ENCODE results near the gene RSRC2. TPM values are rescaled to one million over a fixed set of nuclear protein-coding genes. Genes with fewer than 3 reads are reported as not detected.
A peak's percentile ranks its signal among the peaks of the same experiment; 100 is the strongest.
"Not testable (repeated sequence)": the region's sequence is repeated elsewhere in the genome, so short reads cannot be mapped to it uniquely, and the experiment has no call there.

RSRC2 gene
- total and polyA plus RNA-seq, 2 experiments from 2014 or later: 41.5 to 51.7 TPM

DNA sequence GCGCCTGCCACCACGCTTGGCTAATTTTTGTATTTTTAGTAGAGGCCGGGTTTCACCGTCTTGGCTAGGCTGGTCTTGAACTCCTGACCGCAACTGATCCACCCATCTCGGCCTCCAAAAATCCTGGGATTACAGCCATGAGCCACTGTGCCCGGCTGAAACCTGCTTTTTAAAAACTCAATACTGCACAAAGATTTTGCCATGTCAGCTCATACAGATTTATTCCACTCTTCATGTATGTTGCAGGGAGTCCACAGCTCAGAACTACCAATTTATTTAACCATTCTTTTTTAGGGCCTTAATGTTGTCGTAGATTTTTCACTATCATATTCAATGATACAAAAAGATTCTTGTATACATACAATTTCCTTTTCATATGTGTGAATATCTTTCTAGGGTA is 46.0 kb downstream of the RSRC2 start:
- Histone ChIP-seq H3K27ac (no peak overlapping the region), H2AFZ (no peak overlapping the region), H3K9ac (no peak overlapping the region), H3K4me1 (ENCODE audit: insufficient read depth) (no peaks in the 10 kb centered on the region), H3K9me3 (ENCODE audit: low read depth) (no peaks in the 10 kb centered on the region), H3K79me2 (ENCODE audit: insufficient read depth) (peaks cover 16% of the 10 kb centered on the region), H3K4me2 (ENCODE audit: unreplicated experiment) (no peak overlapping the region), H3K9me2 (ENCODE audit: insufficient read depth) (no peaks in the 10 kb centered on the region), H3F3A (ENCODE audit: insufficient read depth) (peaks cover 13% of the 10 kb centered on the region; the same call in 1 of the 2 replicates), H4K20me1 (ENCODE audit: insufficient read depth) (no peaks in the 10 kb centered on the region), H3K4me3 (no peak overlapping the region), H3K27me3 (replicated peaks; ENCODE audit: insufficient read depth) (no peaks in the 10 kb centered on the region), H3K36me3 (ENCODE audit: low read depth) (peaks cover 74% of the 10 kb centered on the region)
- in situ Hi-C loops (cut with MboI): no loop called here
- no peak for DNase-seq
- 99% methylated on average over 8 of the region's 8 CpGs for WGBS, 2 experiments (ENCODE audit: low coverage in 1 of 2, low lambda C conversion rate in 2 of 2, missing lambda C conversion rate in 2 of 2)
- TF ChIP-seq EZH2phosphoT487 (IDR thresholded peaks at IDR 0.05; ENCODE audit: insufficient read depth, low read depth) (no peak), EZH2 (IDR thresholded peaks at IDR 0.05; ENCODE audit: insufficient read depth, poor library complexity, severe bottlenecking) (no peak)

DNA sequence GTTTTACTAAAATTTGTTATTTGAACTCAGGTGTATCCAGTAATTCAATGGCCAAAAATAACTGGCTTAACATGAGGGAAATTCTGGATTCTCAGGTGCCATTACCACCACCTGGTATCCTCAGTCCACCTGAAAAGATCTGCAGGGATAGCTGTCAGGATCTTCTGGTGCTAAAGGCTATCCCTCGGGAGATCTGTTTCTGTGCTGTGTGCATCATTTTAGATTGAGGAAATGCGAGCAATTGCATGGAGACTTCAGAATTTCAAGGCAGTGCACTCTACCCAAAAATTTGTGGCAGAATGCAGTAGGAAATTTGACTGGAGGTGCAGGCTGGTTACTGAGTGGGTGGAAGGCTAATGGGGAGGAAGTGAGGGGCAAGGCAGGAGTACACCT is 52.4 kb downstream of the RSRC2 start:
- no peaks in the 10 kb centered on the region for H3K9me3 ChIP-seq (ENCODE audit: low read depth)
- no peak for DNase-seq
- H3K9me2 ChIP-seq (ENCODE audit: insufficient read depth): no peaks in the 10 kb centered on the region
- no peaks in the 10 kb centered on the region for H4K20me1 ChIP-seq (ENCODE audit: insufficient read depth)
- no peak overlapping the region for H2AFZ ChIP-seq
- WGBS, 2 experiments (ENCODE audit: low coverage in 1 of 2, low lambda C conversion rate in 2 of 2, missing lambda C conversion rate in 2 of 2): 96 to 100% methylated on average over 2 of the region's 2 CpGs
- peaks cover 10% of the 10 kb centered on the region for H3K4me1 ChIP-seq (ENCODE audit: insufficient read depth)
- H3K4me3 ChIP-seq: no peak overlapping the region
- H3F3A ChIP-seq (ENCODE audit: insufficient read depth): peaks cover 26% of the 10 kb centered on the region
- no peak for TF ChIP-seq EZH2phosphoT487 (IDR thresholded peaks at IDR 0.05; ENCODE audit: insufficient read depth, low read depth)
- no peak for TF ChIP-seq EZH2 (IDR thresholded peaks at IDR 0.05; ENCODE audit: insufficient read depth, poor library complexity, severe bottlenecking)
- in situ Hi-C loops (cut with MboI): no loop called here
- no peaks in the 10 kb centered on the region for H3K27me3 ChIP-seq (replicated peaks; ENCODE audit: insufficient read depth)
- H3K4me2 ChIP-seq (ENCODE audit: unreplicated experiment): no peak overlapping the region
- peaks cover 4% of the 10 kb centered on the region; the same call in 1 of the 2 replicates for H3K79me2 ChIP-seq (ENCODE audit: insufficient read depth)
- no peak overlapping the region for H3K9ac ChIP-seq
- peaks cover 39% of the 10 kb centered on the region for H3K36me3 ChIP-seq (ENCODE audit: low read depth)
- H3K27ac ChIP-seq: no peak overlapping the region

DNA sequence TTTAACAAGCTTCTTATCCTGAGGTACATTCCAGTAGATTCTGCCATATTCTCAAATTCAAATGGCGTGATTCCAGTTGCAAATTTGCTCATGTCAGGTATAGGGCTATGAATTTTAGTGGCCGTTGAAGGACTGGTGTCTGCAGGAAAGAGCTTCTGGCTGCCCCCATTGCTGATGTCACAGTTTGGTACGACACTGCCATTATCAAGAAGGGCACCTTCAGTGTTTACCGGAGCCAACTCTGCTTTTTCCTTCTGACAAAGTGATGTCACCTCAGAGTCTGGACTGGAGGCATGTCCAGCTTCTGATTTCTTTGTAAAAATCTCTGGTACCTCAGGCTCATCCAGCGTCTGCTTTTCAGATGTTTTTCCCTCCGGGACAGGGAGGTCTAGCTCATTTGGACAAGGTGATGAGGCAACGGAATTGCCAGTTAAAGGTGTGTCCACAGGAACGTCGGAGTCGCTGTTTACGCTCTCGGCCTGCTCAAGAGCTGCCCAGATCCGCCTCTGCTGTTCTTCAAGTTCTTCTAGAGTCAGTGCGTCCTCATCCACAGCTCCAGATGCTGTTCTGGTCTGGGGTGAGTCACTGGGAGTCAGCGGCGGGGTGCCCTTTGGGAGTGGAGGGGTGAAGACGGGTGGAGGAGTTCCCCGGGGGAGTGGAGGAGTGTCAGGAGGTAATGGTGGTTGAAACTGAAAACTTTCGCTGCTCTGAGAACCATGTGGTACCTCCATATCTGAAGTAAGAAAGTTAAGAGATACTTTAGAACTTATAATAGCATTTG is 53.0 kb downstream of the RSRC2 start:
- peaks cover 26% of the 10 kb centered on the region for H3F3A ChIP-seq (ENCODE audit: insufficient read depth)
- H3K4me1 ChIP-seq (ENCODE audit: insufficient read depth): peaks cover 10% of the 10 kb centered on the region
- H3K4me2 ChIP-seq (ENCODE audit: unreplicated experiment): no peak overlapping the region
- H4K20me1 ChIP-seq (ENCODE audit: insufficient read depth): no peaks in the 10 kb centered on the region
- peak; percentile 49 for DNase-seq
- H3K27ac ChIP-seq: no peak overlapping the region
- no peak overlapping the region for H3K4me3 ChIP-seq
- no peaks in the 10 kb centered on the region for H3K27me3 ChIP-seq (replicated peaks; ENCODE audit: insufficient read depth)
- WGBS, 2 experiments (ENCODE audit: low coverage in 1 of 2, low lambda C conversion rate in 2 of 2, missing lambda C conversion rate in 2 of 2): 74 to 79% methylated on average over 19 of the region's 19 CpGs
- H3K36me3 ChIP-seq (ENCODE audit: low read depth): peaks cover 35% of the 10 kb centered on the region
- no peaks in the 10 kb centered on the region for H3K9me2 ChIP-seq (ENCODE audit: insufficient read depth)
- TF ChIP-seq EZH2 (IDR thresholded peaks at IDR 0.05; ENCODE audit: insufficient read depth, poor library complexity, severe bottlenecking) (no peak), EZH2phosphoT487 (IDR thresholded peaks at IDR 0.05; ENCODE audit: insufficient read depth, low read depth) (no peak)
- in situ Hi-C loops (cut with MboI): no loop called here
- no peaks in the 10 kb centered on the region for H3K9me3 ChIP-seq (ENCODE audit: low read depth)
- peaks cover 4% of the 10 kb centered on the region; the same call in 1 of the 2 replicates for H3K79me2 ChIP-seq (ENCODE audit: insufficient read depth)
- H3K9ac ChIP-seq: no peak overlapping the region
- no peak overlapping the region for H2AFZ ChIP-seq

DNA sequence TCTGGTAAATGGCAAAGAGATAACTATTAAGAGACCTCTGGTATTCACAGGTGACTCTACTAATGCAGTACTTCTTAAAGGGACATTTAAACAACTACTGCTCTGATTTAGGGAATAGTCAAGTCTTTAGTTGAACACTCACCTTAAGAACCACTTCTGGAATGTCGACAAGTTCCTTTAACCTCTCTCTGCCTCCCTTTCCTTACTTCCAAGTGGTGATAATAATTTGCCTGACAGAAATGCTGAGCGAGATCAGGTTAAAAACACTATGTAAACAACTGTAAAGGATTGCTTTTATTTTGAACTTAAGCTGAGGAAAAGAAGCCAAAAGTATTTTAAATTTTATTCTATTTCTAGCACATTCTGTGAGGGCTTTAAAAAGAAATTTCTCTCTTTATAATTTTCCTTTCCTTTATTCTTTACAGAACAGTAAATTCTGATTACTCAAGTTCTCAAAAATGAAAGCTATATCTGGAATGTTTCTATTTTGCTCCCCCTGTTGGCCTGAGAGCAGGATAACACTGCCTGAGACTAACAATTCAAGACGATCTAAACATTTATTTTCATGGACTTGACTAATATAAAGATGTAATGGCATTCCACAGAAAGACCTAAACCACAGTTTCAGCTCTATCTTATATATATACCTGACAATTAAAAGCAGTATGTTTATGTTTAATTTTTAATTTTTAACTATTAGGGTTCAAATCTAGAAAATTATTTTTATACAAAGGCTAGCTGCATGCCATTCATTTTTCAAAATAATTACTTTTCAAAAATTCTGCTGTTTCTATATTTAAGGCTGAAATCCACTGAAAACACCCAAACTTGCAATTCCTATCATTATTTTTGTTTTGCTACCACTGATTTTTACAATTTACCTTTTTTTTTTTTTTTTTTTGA is 55.2 kb downstream of the RSRC2 start:
- no peak overlapping the region for H3K9ac ChIP-seq
- no peak overlapping the region for H2AFZ ChIP-seq
- peaks cover 24% of the 10 kb centered on the region for H3F3A ChIP-seq (ENCODE audit: insufficient read depth)
- DNase-seq: peak; percentile 82
- H3K4me1 ChIP-seq (ENCODE audit: insufficient read depth): peaks cover 10% of the 10 kb centered on the region
- H3K9me3 ChIP-seq (ENCODE audit: low read depth): no peaks in the 10 kb centered on the region
- H3K4me3 ChIP-seq: peak overlapping the region; percentile 13; the same call in 1 of the 2 replicates
- H3K79me2 ChIP-seq (ENCODE audit: insufficient read depth): peaks cover 4% of the 10 kb centered on the region; the same call in 1 of the 2 replicates
- no peaks in the 10 kb centered on the region for H3K9me2 ChIP-seq (ENCODE audit: insufficient read depth)
- TF ChIP-seq EZH2phosphoT487 (IDR thresholded peaks at IDR 0.05; ENCODE audit: insufficient read depth, low read depth): no peak
- TF ChIP-seq EZH2 (IDR thresholded peaks at IDR 0.05; ENCODE audit: insufficient read depth, poor library complexity, severe bottlenecking): no peak
- H3K36me3 ChIP-seq (ENCODE audit: low read depth): peaks cover 21% of the 10 kb centered on the region
- no peaks in the 10 kb centered on the region for H4K20me1 ChIP-seq (ENCODE audit: insufficient read depth)
- 0 out of 2 replicates have a peak overlapping the region, but pooled peaks have one; percentile 27 for H3K27ac ChIP-seq
- peak overlapping the region; percentile 55 for H3K4me2 ChIP-seq (ENCODE audit: unreplicated experiment)
- 43 to 52% methylated on average over 3 of the region's 3 CpGs for WGBS, 2 experiments (ENCODE audit: low coverage in 1 of 2, low lambda C conversion rate in 2 of 2, missing lambda C conversion rate in 2 of 2)
- no peaks in the 10 kb centered on the region for H3K27me3 ChIP-seq (replicated peaks; ENCODE audit: insufficient read depth)
- in situ Hi-C loops (cut with MboI): no loop called here

DNA sequence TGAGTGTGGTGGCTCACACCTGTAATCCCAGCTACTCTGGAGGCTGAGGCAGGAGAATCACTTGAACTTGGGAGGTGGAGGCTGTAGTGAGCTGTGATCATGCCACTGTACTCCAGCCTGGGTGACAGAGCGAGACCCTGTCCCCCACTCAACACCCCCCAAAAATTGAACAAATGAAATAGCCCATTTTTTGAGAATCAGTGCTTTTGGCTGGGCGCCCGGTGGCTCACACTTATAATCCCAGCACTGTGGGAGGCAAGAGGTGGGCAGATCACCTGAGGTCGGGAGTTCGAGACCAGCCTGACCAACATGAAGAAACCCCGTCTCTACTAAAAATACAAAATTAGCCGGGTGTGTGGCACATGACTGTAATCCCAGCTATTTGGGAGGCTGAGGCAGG is 56.2 kb downstream of the RSRC2 start:
- H3K27ac ChIP-seq; in situ Hi-C loops (cut with MboI); H3K9ac ChIP-seq; H3K4me2 ChIP-seq (ENCODE audit: unreplicated experiment); H2AFZ ChIP-seq; H3K9me2 ChIP-seq (ENCODE audit: insufficient read depth); H3K27me3 ChIP-seq (replicated peaks; ENCODE audit: insufficient read depth); H3K79me2 ChIP-seq (ENCODE audit: insufficient read depth); H4K20me1 ChIP-seq (ENCODE audit: insufficient read depth); DNase-seq; H3K4me3 ChIP-seq; H3K9me3 ChIP-seq (ENCODE audit: low read depth): not testable (repeated sequence)
- Histone ChIP-seq H3K4me1 (ENCODE audit: insufficient read depth) (peaks cover 10% of the 10 kb centered on the region), H3F3A (ENCODE audit: insufficient read depth) (peaks cover 20% of the 10 kb centered on the region), H3K36me3 (ENCODE audit: low read depth) (peaks cover 11% of the 10 kb centered on the region)
- 95 to 96% methylated on average over 7 of the region's 7 CpGs for WGBS, 2 experiments (ENCODE audit: low coverage in 1 of 2, low lambda C conversion rate in 2 of 2, missing lambda C conversion rate in 2 of 2)

DNA sequence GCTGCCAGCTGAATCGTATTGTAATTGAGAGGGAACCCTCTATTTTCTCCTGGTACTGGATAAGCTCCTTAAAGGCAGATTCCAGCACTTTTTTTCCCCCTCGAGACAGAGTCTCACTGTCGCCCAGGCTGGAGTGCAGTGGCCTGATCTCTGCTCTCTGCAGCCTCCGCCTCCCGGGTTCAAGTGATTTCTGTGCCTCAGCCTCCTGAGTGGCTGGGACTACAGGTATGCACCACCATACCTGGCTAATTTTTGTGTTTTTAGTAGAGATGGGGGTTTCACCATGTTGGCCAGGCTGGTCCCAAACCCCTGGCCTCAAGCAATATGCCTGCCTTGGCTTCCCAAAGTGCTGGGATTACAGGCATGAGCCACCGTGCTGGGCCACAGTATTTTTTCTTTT is 56.9 kb downstream of the RSRC2 start:
- H3K4me2 ChIP-seq (ENCODE audit: unreplicated experiment); H3K27me3 ChIP-seq (replicated peaks; ENCODE audit: insufficient read depth); H3K9me3 ChIP-seq (ENCODE audit: low read depth); H3K27ac ChIP-seq; in situ Hi-C loops (cut with MboI); H3K79me2 ChIP-seq (ENCODE audit: insufficient read depth); DNase-seq; H3K36me3 ChIP-seq (ENCODE audit: low read depth); H4K20me1 ChIP-seq (ENCODE audit: insufficient read depth); H3K9ac ChIP-seq; H3K4me3 ChIP-seq; H2AFZ ChIP-seq; H3K9me2 ChIP-seq (ENCODE audit: insufficient read depth): not testable (repeated sequence)
- Histone ChIP-seq H3F3A (ENCODE audit: insufficient read depth) (peaks cover 18% of the 10 kb centered on the region), H3K4me1 (ENCODE audit: insufficient read depth) (peaks cover 12% of the 10 kb centered on the region)
- WGBS, 2 experiments (ENCODE audit: low coverage in 1 of 2, low lambda C conversion rate in 2 of 2, missing lambda C conversion rate in 2 of 2): 83 to 89% methylated on average over 6 of the region's 6 CpGs

All from GM23248 (cell line).